Measurements from ENCODE around the gene PCDH9. TPM values are rescaled to one million over a fixed set of nuclear protein-coding genes. Genes with fewer than 3 reads are reported as not detected.

The PCDH9 gene
- polyA plus RNA-seq, 3 donors = 0.03 TPM; not detected in 1

GRCh38 chr13:67139551-67139950 is 90.6 kb downstream of the PCDH9 start:
- Histone ChIP-seq H3K27ac (ENCODE audit: low read depth in 1 of 2, low read length in 2 of 2) (no peak overlapping the region), H4K20me1 (ENCODE audit: insufficient read depth, low read length) (no peaks in the 10 kb centered on the region), H3K9ac (ENCODE audit: insufficient read depth, low read length, poor library complexity, severe bottlenecking) (no peak overlapping the region), H3K4me1 (ENCODE audit: control insufficient read depth in 1 of 2, insufficient read depth in 2 of 2, low read length in 2 of 2) (no peaks in the 10 kb centered on the region), H3K9me3 (replicated peaks in 1 of 2; ENCODE audit: control insufficient read depth in 1 of 2, insufficient read depth in 1 of 2, low read length in 2 of 2) (no peaks in the 10 kb centered on the region), H3K27me3 (ENCODE audit: control insufficient read depth in 2 of 2, insufficient read depth in 2 of 2, low read length in 2 of 2) (no peaks in the 10 kb centered on the region), H3K36me3 (replicated peaks in 1 of 2; ENCODE audit: control insufficient read depth in 1 of 2, insufficient read depth in 2 of 2, low read length in 2 of 2) (no peaks in the 10 kb centered on the region), H2AFZ (ENCODE audit: insufficient read depth, low read depth, low read length, poor library complexity, severe bottlenecking) (no peak overlapping the region), H3K4me3 (replicated peaks in 1 of 3; ENCODE audit: low read depth in 2 of 3, low read length in 3 of 3) (no peak overlapping the region), H3K4me2 (replicated peaks; ENCODE audit: extremely low read depth, low read length, poor library complexity, severe bottlenecking) (no peak overlapping the region), H3K79me2 (ENCODE audit: insufficient read depth, low read length) (no peaks in the 10 kb centered on the region)
- Mint-ChIP-seq H3K9me3 (peaks cover 0 to 1% (median 0%) of the 10 kb centered on the region in 7 donors), H3K36me3 (no peaks in the 10 kb centered on the region), H3K4me3 (no peak overlapping the region), H3K4me1 (peaks cover under 1% of the 10 kb centered on the region), H3K27me3 (ENCODE audit: low read depth in 3 of 3) (peaks cover 0 to 1% (median 0%) of the 10 kb centered on the region in 3 donors), H3K27ac (no peak overlapping the region)
- no peak for DNase-seq
- TF ChIP-seq, protein P1, sequence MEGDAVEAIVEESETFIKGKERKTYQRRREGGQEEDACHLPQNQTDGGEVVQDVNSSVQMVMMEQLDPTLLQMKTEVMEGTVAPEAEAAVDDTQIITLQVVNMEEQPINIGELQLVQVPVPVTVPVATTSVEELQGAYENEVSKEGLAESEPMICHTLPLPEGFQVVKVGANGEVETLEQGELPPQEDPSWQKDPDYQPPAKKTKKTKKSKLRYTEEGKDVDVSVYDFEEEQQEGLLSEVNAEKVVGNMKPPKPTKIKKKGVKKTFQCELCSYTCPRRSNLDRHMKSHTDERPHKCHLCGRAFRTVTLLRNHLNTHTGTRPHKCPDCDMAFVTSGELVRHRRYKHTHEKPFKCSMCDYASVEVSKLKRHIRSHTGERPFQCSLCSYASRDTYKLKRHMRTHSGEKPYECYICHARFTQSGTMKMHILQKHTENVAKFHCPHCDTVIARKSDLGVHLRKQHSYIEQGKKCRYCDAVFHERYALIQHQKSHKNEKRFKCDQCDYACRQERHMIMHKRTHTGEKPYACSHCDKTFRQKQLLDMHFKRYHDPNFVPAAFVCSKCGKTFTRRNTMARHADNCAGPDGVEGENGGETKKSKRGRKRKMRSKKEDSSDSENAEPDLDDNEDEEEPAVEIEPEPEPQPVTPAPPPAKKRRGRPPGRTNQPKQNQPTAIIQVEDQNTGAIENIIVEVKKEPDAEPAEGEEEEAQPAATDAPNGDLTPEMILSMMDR (IDR thresholded peaks at IDR 0.05) = no peak
- intact Hi-C loops (cut with micrococcal nuclease) = no loop called here
- WGBS (ENCODE audit: insufficient coverage) = 73% methylated on average over 2 of the region's 4 CpGs

GRCh38 chr13:67138970-67139369 is 91.2 kb downstream of the PCDH9 start:
- TF ChIP-seq, protein P1 (IDR thresholded peaks at IDR 0.05) = no peak
- DNase-seq = no peak

More at GRCh38 chr13:67138970-67139369, 91.2 kb downstream of the PCDH9 start:
- Histone ChIP-seq H3K79me2 (ENCODE audit: insufficient read depth, low read length) (no peaks in the 10 kb centered on the region), H3K27ac (ENCODE audit: low read depth in 1 of 2, low read length in 2 of 2) (no peak overlapping the region), H3K4me2 (replicated peaks; ENCODE audit: extremely low read depth, low read length, poor library complexity, severe bottlenecking) (no peak overlapping the region), H3K9ac (ENCODE audit: insufficient read depth, low read length, poor library complexity, severe bottlenecking) (no peak overlapping the region), H3K36me3 (replicated peaks in 1 of 2; ENCODE audit: control insufficient read depth in 1 of 2, insufficient read depth in 2 of 2, low read length in 2 of 2) (no peaks in the 10 kb centered on the region), H2AFZ (ENCODE audit: insufficient read depth, low read depth, low read length, poor library complexity, severe bottlenecking) (no peak overlapping the region), H3K27me3 (ENCODE audit: control insufficient read depth in 2 of 2, insufficient read depth in 2 of 2, low read length in 2 of 2) (no peaks in the 10 kb centered on the region), H3K4me1 (ENCODE audit: control insufficient read depth in 1 of 2, insufficient read depth in 2 of 2, low read length in 2 of 2) (no peaks in the 10 kb centered on the region), H3K9me3 (replicated peaks in 1 of 2; ENCODE audit: control insufficient read depth in 1 of 2, insufficient read depth in 1 of 2, low read length in 2 of 2) (no peaks in the 10 kb centered on the region), H3K4me3 (replicated peaks in 1 of 3; ENCODE audit: low read depth in 2 of 3, low read length in 3 of 3) (no peak overlapping the region), H4K20me1 (ENCODE audit: insufficient read depth, low read length) (no peaks in the 10 kb centered on the region)
- H3K27ac Mint-ChIP-seq = no peak overlapping the region
- H3K27me3 Mint-ChIP-seq (ENCODE audit: low read depth in 3 of 3) = peaks cover 0 to 1% (median 0%) of the 10 kb centered on the region in 3 donors
- intact Hi-C loops (cut with micrococcal nuclease) = no loop called here
- no peak overlapping the region for H3K4me3 Mint-ChIP-seq
- H3K4me1 Mint-ChIP-seq = peaks cover 4% of the 10 kb centered on the region
- 77% methylated on average over 3 of the region's 4 CpGs for WGBS (ENCODE audit: insufficient coverage)
- H3K9me3 Mint-ChIP-seq = peaks cover 0 to 1% (median 0%) of the 10 kb centered on the region in 7 donors
- H3K36me3 Mint-ChIP-seq = no peaks in the 10 kb centered on the region
